SK-N-SH (cell line): ENCODE results near the gene FLCN. TPM values are rescaled to one million over a fixed set of nuclear protein-coding genes. Genes with fewer than 3 reads are reported as not detected.

Source experiments
- CTCF ChIA-PET: fragments of 300-600, 350-600 bp; formaldehyde crosslinking; extraction: SDS; loops from one replicate; lab custom pipeline; 2021; lab: Yijun Ruan, JAX
- POLR2A ChIA-PET: fragments of 350-600 bp; sonication (Branson Sonifier 250); formaldehyde crosslinking; extraction: SDS; loops from one replicate; lab custom pipeline; 2020; ENCODE audit warnings: antibody characterized with exemption, inconsistent platforms; lab: Yijun Ruan, JAX
- DNase-seq: peaks from one replicate; pipeline ENCODE4 v3.0.0; 2012
- H2AFZ ChIP-seq: fragments of 200-600 bp; sonication (generic); 2 replicates; pipeline ENCODE4 v1.8.1; 2016; ENCODE audit warnings: antibody characterized with exemption, mild to moderate bottlenecking, low read depth
- H3F3A ChIP-seq: fragments of 200-600 bp; sonication (generic); replicated peaks from 2 replicates; pipeline ENCODE3; 2016; ENCODE audit warnings: antibody characterized with exemption, mild to moderate bottlenecking; ENCODE audit not compliant: insufficient read depth
- H3K27ac ChIP-seq, 2 experiments: fragments of 200-500 bp in 1 of 2; fragments of 200-600 bp in 1 of 2; sonication (Bioruptor generic) in 1 of 2; sonication (generic), shearing (Covaris generic) in 1 of 2; 2 replicates each; pipeline versions ENCODE4 v1.5.1 to v1.6.1; 2014 to 2016; ENCODE audit warnings: low read depth in 2 of 2, inconsistent platforms in 1 of 2, low read length in 1 of 2, mild to moderate bottlenecking in 1 of 2, mixed read lengths in 1 of 2
- H3K27me3 ChIP-seq: fragments of 200-600 bp; sonication (generic), shearing (Covaris generic); 2 replicates; pipeline ENCODE4 v1.6.1; 2016; ENCODE audit warnings: mixed run types; ENCODE audit not compliant: insufficient read depth
- H3K36me3 ChIP-seq, 2 experiments: fragments of 200-500 bp in 1 of 2; fragments of 200-600 bp in 1 of 2; sonication (Bioruptor generic) in 1 of 2; sonication (generic) in 1 of 2; replicated peaks in 1 of 2; 2 replicates each; pipeline versions ENCODE3 to v1.5.1; 2014 to 2016; ENCODE audit warnings: low read length in 1 of 2, mild to moderate bottlenecking in 1 of 2; ENCODE audit not compliant: insufficient read depth in 2 of 2, control insufficient read depth in 1 of 2
- H3K4me1 ChIP-seq, 2 experiments: fragments of 200-500 bp in 1 of 2; fragments of 200-600 bp in 1 of 2; sonication (Bioruptor generic) in 1 of 2; sonication (generic), shearing (Covaris generic) in 1 of 2; 2 replicates each; pipeline versions ENCODE4 v1.5.1 to v1.6.1; 2014 to 2016; ENCODE audit warnings: low read depth in 1 of 2, low read length in 1 of 2, mixed run types in 1 of 2; ENCODE audit not compliant: insufficient read depth in 2 of 2, control insufficient read depth in 1 of 2
- H3K4me2 ChIP-seq: fragments of 200-600 bp; sonication (generic), shearing (Covaris generic); 2 replicates; pipeline ENCODE4 v1.6.1; 2017; ENCODE audit warnings: mixed run types
- H3K4me3 ChIP-seq, 2 experiments: fragments of 200-500 bp in 1 of 2; fragments of 200-600 bp in 1 of 2; sonication (Bioruptor generic) in 1 of 2; sonication (generic), shearing (Covaris generic) in 1 of 2; 2 replicates each; pipeline versions ENCODE4 v1.5.1 to v1.8.1; 2014 to 2016; ENCODE audit warnings: low read depth in 2 of 2, inconsistent platforms in 1 of 2, low read length in 1 of 2, mild to moderate bottlenecking in 1 of 2, mixed read lengths in 1 of 2, moderate library complexity in 1 of 2
- H3K79me2 ChIP-seq: fragments of 200-600 bp; sonication (generic); 2 replicates; pipeline ENCODE4 v1.8.1; 2017; ENCODE audit warnings: mild to moderate bottlenecking; ENCODE audit not compliant: insufficient read depth
- H3K9ac ChIP-seq: fragments of 200-600 bp; sonication (generic); 2 replicates; pipeline ENCODE4 v1.6.1; 2017; ENCODE audit warnings: mixed run types
- H3K9me2 ChIP-seq: fragments of 200-600 bp; sonication (generic); 2 replicates; pipeline ENCODE4 v1.6.1; 2017; ENCODE audit warnings: mixed run types
- H3K9me3 ChIP-seq: fragments of 200-600 bp; sonication (generic); 2 replicates; pipeline ENCODE4 v1.6.1; 2017; ENCODE audit warnings: mixed run types, mild to moderate bottlenecking, moderate library complexity
- H4K20me1 ChIP-seq: fragments of 200-600 bp; sonication (generic); 2 replicates; pipeline ENCODE4 v1.6.1; 2017; ENCODE audit warnings: mild to moderate bottlenecking, mixed run types; ENCODE audit not compliant: insufficient read depth
- CTCF ChIP-seq: fragments of 200-600 bp; sonication (generic); IDR thresholded peaks from 2 replicates; pipeline ENCODE4 v1.6.1; 2017; ENCODE audit warnings: antibody characterized with exemption, mild to moderate bottlenecking, moderate library complexity
- EP300 ChIP-seq, 2 experiments: IDR thresholded peaks; 2 replicates each; pipeline versions ENCODE4 v1.4.0 to v1.6.1; 2012; ENCODE audit warnings: borderline replicate concordance in 1 of 2, low read depth in 1 of 2, low read length in 1 of 2
- EZH2phosphoT487 ChIP-seq: fragments of 200-600 bp; sonication (generic); IDR thresholded peaks from 2 replicates; pipeline ENCODE4 v1.6.1; 2017; ENCODE audit warnings: low read depth, mixed run types, mild to moderate bottlenecking, antibody characterized with exemption, moderate library complexity, borderline replicate concordance
- FOSL2 ChIP-seq: IDR thresholded peaks from 2 replicates; pipeline ENCODE4 v1.4.0; 2012; ENCODE audit warnings: low read depth, mild to moderate bottlenecking, moderate library complexity, borderline replicate concordance
- FOXM1 ChIP-seq: IDR thresholded peaks from 2 replicates; pipeline ENCODE4 v1.4.0; 2012; ENCODE audit warnings: low read depth, mild to moderate bottlenecking
- GABPA ChIP-seq: IDR thresholded peaks from 2 replicates; pipeline ENCODE4 v1.4.0; 2012; ENCODE audit warnings: low read depth, mild to moderate bottlenecking
- IRF3 ChIP-seq: fragments of 150-350 bp; IDR thresholded peaks from 2 replicates; pipeline ENCODE4 v1.6.1; 2016; ENCODE audit warnings: mild to moderate bottlenecking, low read depth, low read length
- MAX ChIP-seq: IDR thresholded peaks from 2 replicates; pipeline ENCODE4 v1.4.0; 2012; ENCODE audit warnings: low read depth
- MEF2A ChIP-seq: IDR thresholded peaks from 2 replicates; pipeline ENCODE4 v1.4.0; 2012; ENCODE audit warnings: low read depth, borderline replicate concordance
- MXI1 ChIP-seq: IDR thresholded peaks from 2 replicates; pipeline ENCODE4 v1.6.1; 2012; ENCODE audit warnings: mild to moderate bottlenecking, low read depth, low read length, improper control_type of control experiment
- NRF1 ChIP-seq: IDR thresholded peaks from 2 replicates; pipeline ENCODE4 v1.6.1; 2012; ENCODE audit warnings: low read depth, mild to moderate bottlenecking, low read length
- PBX3 ChIP-seq: IDR thresholded peaks from 2 replicates; pipeline ENCODE4; 2012
- POLR2AphosphoS5 ChIP-seq: IDR thresholded peaks from 2 replicates; pipeline ENCODE4 v1.6.1; 2012; ENCODE audit warnings: low read depth, low read length
- RAD21 ChIP-seq: IDR thresholded peaks from 2 replicates; pipeline ENCODE4 v1.6.1; 2012; ENCODE audit warnings: mild to moderate bottlenecking, low read length
- RCOR1 ChIP-seq: fragments of 150-350 bp; IDR thresholded peaks from 2 replicates; pipeline ENCODE4 v1.6.1; 2017; ENCODE audit warnings: antibody characterized with exemption, low read length
- RXRA ChIP-seq: IDR thresholded peaks from 2 replicates; pipeline ENCODE4 v1.4.0; 2012; ENCODE audit warnings: low read depth, mild to moderate bottlenecking, borderline replicate concordance
- SIN3A ChIP-seq: IDR thresholded peaks from 2 replicates; pipeline ENCODE4 v1.6.1; 2012; ENCODE audit warnings: low read depth, mild to moderate bottlenecking, low read length, moderate library complexity, borderline replicate concordance
- TCF12 ChIP-seq: IDR thresholded peaks from 2 replicates; pipeline ENCODE4 v1.4.0; 2012
- USF1 ChIP-seq: IDR thresholded peaks from 2 replicates; pipeline ENCODE4 v1.4.0; 2012; ENCODE audit warnings: low read depth, borderline replicate concordance
- YY1 ChIP-seq: IDR thresholded peaks from 2 replicates; pipeline ENCODE4 v1.4.0; 2012; ENCODE audit warnings: low read depth, mild to moderate bottlenecking
- WGBS: methylation state at CpG from one replicate; pipeline ENCODE4 v1.1.6; 2017; ENCODE audit warnings: low lambda C conversion rate; 5-methylcytosine and 5-hydroxymethylcytosine counted together
- polyA plus RNA-seq, 3 experiments: library from polyadenylated mRNA; depleted of rRNA; stranded (reverse); fragments of >200 nt; gene quantifications; 2 replicates each; pipeline ENCODE4 v1.2.3, GENCODE V29; 2012

Gene FLCN
- polyA plus RNA-seq, 1 of the 3 experiments (the other 2 are of a cell fraction) = 14.6 TPM

- WGBS = 100% methylated on average over 2 of the region's 2 CpGs
- H3K79me2 ChIP-seq = peaks cover 8% of the 10 kb centered on the region
- no peak overlapping the region for H3K9ac ChIP-seq
- no peak for DNase-seq
- H3K4me3 ChIP-seq = no peak overlapping the region
- no peaks in the 10 kb centered on the region for H3F3A ChIP-seq
- no peaks in the 10 kb centered on the region for H4K20me1 ChIP-seq
- H3K4me1 ChIP-seq = no peaks in the 10 kb centered on the region
- H3K27me3 ChIP-seq = no peaks in the 10 kb centered on the region
- no peak overlapping the region for H2AFZ ChIP-seq
- H3K36me3 ChIP-seq = peaks cover 49 to 72% of the 10 kb centered on the region in 2 experiments
- H3K27ac ChIP-seq = no peak overlapping the region
- H3K9me2 ChIP-seq = no peaks in the 10 kb centered on the region
- CTCF ChIA-PET = interaction anchor here (0.9 to 1.2 kb wide), 2 partner anchors 14 to 122 kb away, joined by 4 to 5 read pairs; no protein-coding TSS in a partner anchor
- POLR2A ChIA-PET = no interaction called here
- no peaks in the 10 kb centered on the region for H3K9me3 ChIP-seq
- no peak overlapping the region for H3K4me2 ChIP-seq
- TF ChIP-seq YY1 (no peak), USF1 (no peak), FOXM1 (no peak), PBX3 (no peak), POLR2AphosphoS5 (no peak), TCF12 (no peak), RAD21 (no peak), RCOR1 (no peak), IRF3 (no peak), MXI1 (no peak), MAX (no peak), EZH2phosphoT487 (no peak), NRF1 (no peak), MEF2A (no peak), RXRA (no peak), SIN3A (no peak), GABPA (no peak), CTCF (no peak), EP300 (IDR thresholded peaks at IDR 0.05; ENCODE audit: borderline replicate concordance in 1 of 2, low read depth in 1 of 2, low read length in 1 of 2) (no peak), FOSL2 (no peak)
Observed at GRCh38 chr17:17264430-17264829, 27.5 kb upstream of the FLCN start.
